Liver (tissue), 9 donors: ENCODE measurements around the gene GJD3. TPM values are rescaled to one million over a fixed set of nuclear protein-coding genes. Genes with fewer than 3 reads are reported as not detected.
A peak's percentile ranks its signal among the peaks of the same experiment; 100 is the strongest.

Source experiments
- DNase-seq: peaks from one replicate; pipeline ENCODE4 v3.0.0-alpha.2; 2017; ENCODE audit warnings: low spot score
- H3K27ac ChIP-seq, 2 donors: one replicate each; pipeline ENCODE4 v1.7.0; 2013; ENCODE audit warnings: inconsistent platforms in 2 of 2, low read length in 2 of 2, control low read depth in 1 of 2, low read depth in 1 of 2, mild to moderate bottlenecking in 1 of 2
- H3K27me3 ChIP-seq, 4 donors: one replicate each; pipeline versions ENCODE4 v1.6.1 to v1.7.0; 2013; ENCODE audit warnings: low read length in 3 of 4, inconsistent platforms in 1 of 4, mild to moderate bottlenecking in 1 of 4, moderate library complexity in 1 of 4; ENCODE audit not compliant: control insufficient read depth in 4 of 4, insufficient read depth in 4 of 4
- H3K36me3 ChIP-seq, 4 donors: one replicate each; pipeline versions ENCODE4 v1.6.1 to v1.7.0; 2013; ENCODE audit warnings: low read length in 3 of 4, mild to moderate bottlenecking in 3 of 4, low read depth in 1 of 4, moderate library complexity in 1 of 4; ENCODE audit not compliant: control insufficient read depth in 4 of 4, insufficient read depth in 3 of 4
- H3K4me1 ChIP-seq, 4 donors: one replicate each; pipeline versions ENCODE4 v1.6.1 to v1.7.0; 2013; ENCODE audit warnings: low read length in 3 of 4, mild to moderate bottlenecking in 3 of 4, moderate library complexity in 1 of 4; ENCODE audit not compliant: control insufficient read depth in 4 of 4, insufficient read depth in 4 of 4
- H3K4me3 ChIP-seq, 3 donors: one replicate each; pipeline versions ENCODE4 v1.6.1 to v1.7.0; 2013; ENCODE audit warnings: low read length in 3 of 3, control low read depth in 1 of 3, low read depth in 1 of 3, mild to moderate bottlenecking in 1 of 3
- H3K9ac ChIP-seq, 2 donors: one replicate each; pipeline ENCODE4 v1.7.0; 2013; ENCODE audit warnings: low read length in 2 of 2, mild to moderate bottlenecking in 2 of 2, moderate library complexity in 2 of 2, control low read depth in 1 of 2, low read depth in 1 of 2
- H3K9me3 ChIP-seq, 4 donors: one replicate each; pipeline versions ENCODE4 v1.6.1 to v1.7.0; 2013; ENCODE audit warnings: low read length in 3 of 4; ENCODE audit not compliant: control insufficient read depth in 4 of 4
- CTCF ChIP-seq: fragments of 150-350 bp; IDR thresholded peaks from 2 replicates; pipeline ENCODE4 v1.5.1; 2017; ENCODE audit warnings: improper control_type of control experiment, low read depth, low read length; ENCODE audit not compliant: missing input control
- EGR1 ChIP-seq, 2 donors: IDR thresholded peaks; 2 replicates each; pipeline ENCODE4 v1.6.1; 2016 to 2018; ENCODE audit warnings: antibody characterized with exemption in 2 of 2, low read depth in 2 of 2
- FOXA1 ChIP-seq: IDR thresholded peaks from 2 replicates; pipeline ENCODE4 v1.6.1; 2016; ENCODE audit warnings: antibody characterized with exemption
- FOXA2 ChIP-seq: IDR thresholded peaks from 2 replicates; pipeline ENCODE4 v1.6.1; 2016; ENCODE audit warnings: antibody characterized with exemption
- GABPA ChIP-seq, 2 donors: IDR thresholded peaks in 1 of 2; conservative IDR thresholded peaks in 1 of 2; 2 replicates each; pipeline ENCODE4 v1.6.1; 2016; ENCODE audit warnings: antibody characterized with exemption in 2 of 2, mild to moderate bottlenecking in 1 of 2, moderate library complexity in 1 of 2
- HNF4A ChIP-seq, 2 donors: conservative IDR thresholded peaks; 2 replicates each; pipeline ENCODE4 v1.6.1; 2016; ENCODE audit warnings: antibody characterized with exemption in 2 of 2, mild to moderate bottlenecking in 2 of 2
- HNF4G ChIP-seq: IDR thresholded peaks from 2 replicates; pipeline ENCODE4 v1.6.1; 2016; ENCODE audit warnings: antibody characterized with exemption
- JUND ChIP-seq, 2 donors: IDR thresholded peaks; 2 replicates each; pipeline ENCODE4 v1.6.1; 2016; ENCODE audit warnings: antibody characterized with exemption in 2 of 2
- MAX ChIP-seq: IDR thresholded peaks from 2 replicates; pipeline ENCODE4 v1.6.1; 2016; ENCODE audit warnings: antibody characterized with exemption
- NR2F2 ChIP-seq: IDR thresholded peaks from 2 replicates; pipeline ENCODE4 v1.6.1; 2016; ENCODE audit warnings: antibody characterized with exemption
- RAD21 ChIP-seq, 2 donors: IDR thresholded peaks; 2 replicates each; pipeline ENCODE4 v1.6.1; 2016; ENCODE audit warnings: antibody characterized with exemption in 2 of 2, mild to moderate bottlenecking in 2 of 2
- REST ChIP-seq: IDR thresholded peaks from 2 replicates; pipeline ENCODE4 v1.6.1; 2016; ENCODE audit warnings: antibody characterized with exemption, mild to moderate bottlenecking
- RXRA ChIP-seq, 2 donors: IDR thresholded peaks; 2 replicates each; pipeline ENCODE4 v1.6.1; 2017 to 2018; ENCODE audit warnings: antibody characterized with exemption in 2 of 2, mild to moderate bottlenecking in 1 of 2
- SP1 ChIP-seq: IDR thresholded peaks from 2 replicates; pipeline ENCODE4 v1.6.1; 2018; ENCODE audit warnings: antibody characterized with exemption, mild to moderate bottlenecking
- TAF1 ChIP-seq: conservative IDR thresholded peaks from 2 replicates; pipeline ENCODE4 v1.6.1; 2016; ENCODE audit warnings: antibody characterized with exemption, mild to moderate bottlenecking
- YY1 ChIP-seq: IDR thresholded peaks from 2 replicates; pipeline ENCODE4 v1.6.1; 2016; ENCODE audit warnings: antibody characterized with exemption, mild to moderate bottlenecking
- ZBTB33 ChIP-seq: IDR thresholded peaks from 2 replicates; pipeline ENCODE4 v1.6.1; 2016; ENCODE audit warnings: antibody characterized with exemption
- WGBS: extraction: QIAGEN DNeasy Blood & Tissue Kit; methylation state at CpG from one replicate; pipeline ENCODE4 v1.1.7; 2013; 5-methylcytosine and 5-hydroxymethylcytosine counted together
- polyA plus RNA-seq, 2 donors: library from polyadenylated mRNA; stranded (reverse) in 1 of 2; unstranded in 1 of 2; fragments of 200-250 nt in 1 of 2; fragments of >200 nt in 1 of 2; fragmentation: Nextera tagmentation in 1 of 2; extraction: Ambion mirVana in 1 of 2; gene quantifications; one replicate each; pipeline versions ENCODE4 v1.2.1 to v1.2.3, GENCODE V29; 2013 to 2015
- total RNA-seq, 2 donors: library from RNA; depleted of rRNA; stranded (reverse); fragments of >200 nt; gene quantifications; one replicate each; pipeline ENCODE4 v1.2.3, GENCODE V29; 2014
- donor health status: healthy.
- donor health status: healthy.
- donor health status: healthy.
- donor health status: healthy.
- donor health status: healthy.

The GJD3 gene
- total and polyA plus RNA-seq, 4 donors: 0.47 to 0.59 (median 0.48) TPM; not detected in 1

- no peaks in the 10 kb centered on the region for H3K36me3 ChIP-seq
- peaks cover 0 to 8% (median 4%) of the 10 kb centered on the region in 4 donors for H3K4me1 ChIP-seq
- TF ChIP-seq MAX (no peak), FOXA1 (no peak), REST (no peak), RXRA (IDR thresholded peaks at IDR 0.05) (no peak), SP1 (no peak), GABPA (IDR thresholded peaks at IDR 0.05 in 1 of 2, conservative IDR thresholded peaks at IDR 0.05 in 1 of 2) (no peak), HNF4A (conservative IDR thresholded peaks at IDR 0.05) (no peak), RAD21 (IDR thresholded peaks at IDR 0.05) (no peak)
- 98% methylated on average over 3 of the region's 3 CpGs for WGBS
- H3K4me3 ChIP-seq: no peak overlapping the region
- no peaks in the 10 kb centered on the region for H3K27me3 ChIP-seq
- H3K27ac ChIP-seq: no peak overlapping the region
- H3K9me3 ChIP-seq: no peaks in the 10 kb centered on the region
- DNase-seq: no peak
- H3K9ac ChIP-seq: no peak overlapping the region
Observed at GRCh38 chr17:40407460-40407859, 42.9 kb upstream of the GJD3 start.

GRCh38 chr17:40404003-40404402 lies 39.5 kb upstream of the GJD3 start:
- no peak for DNase-seq
- Histone ChIP-seq H3K4me1 (peaks cover 0 to 8% (median 4%) of the 10 kb centered on the region in 4 donors), H3K27me3 (no peaks in the 10 kb centered on the region), H3K36me3 (no peaks in the 10 kb centered on the region), H3K9ac (no peak overlapping the region), H3K4me3 (no peak overlapping the region), H3K27ac (no peak overlapping the region), H3K9me3 (no peaks in the 10 kb centered on the region)
- TF ChIP-seq HNF4A (conservative IDR thresholded peaks at IDR 0.05) (peak in 1 of 2 donors; percentile 34), EGR1 (IDR thresholded peaks at IDR 0.05; ENCODE audit: low read depth in 2 of 2) (peak in 1 of 2 donors; percentile 13), GABPA (IDR thresholded peaks at IDR 0.05 in 1 of 2, conservative IDR thresholded peaks at IDR 0.05 in 1 of 2) (no peak), RXRA (IDR thresholded peaks at IDR 0.05) (peak; percentile 53 to 79), FOXA2 (peak; percentile 34), MAX (no peak), RAD21 (IDR thresholded peaks at IDR 0.05) (peak in 1 of 2 donors; percentile 14), HNF4G (no peak), CTCF (no peak), REST (no peak), YY1 (peak; percentile 51), ZBTB33 (no peak), SP1 (peak; percentile 20), NR2F2 (no peak), FOXA1 (no peak), TAF1 (no peak), JUND (IDR thresholded peaks at IDR 0.05) (no peak)
- 44% methylated on average over 3 of the region's 3 CpGs for WGBS
